ENCODE data around the gene BNIP3.
"Not testable (repeated sequence)": the region's sequence is repeated elsewhere in the genome, so short reads cannot be mapped to it uniquely, and the experiment has no call there.

The BNIP3 gene

DNA sequence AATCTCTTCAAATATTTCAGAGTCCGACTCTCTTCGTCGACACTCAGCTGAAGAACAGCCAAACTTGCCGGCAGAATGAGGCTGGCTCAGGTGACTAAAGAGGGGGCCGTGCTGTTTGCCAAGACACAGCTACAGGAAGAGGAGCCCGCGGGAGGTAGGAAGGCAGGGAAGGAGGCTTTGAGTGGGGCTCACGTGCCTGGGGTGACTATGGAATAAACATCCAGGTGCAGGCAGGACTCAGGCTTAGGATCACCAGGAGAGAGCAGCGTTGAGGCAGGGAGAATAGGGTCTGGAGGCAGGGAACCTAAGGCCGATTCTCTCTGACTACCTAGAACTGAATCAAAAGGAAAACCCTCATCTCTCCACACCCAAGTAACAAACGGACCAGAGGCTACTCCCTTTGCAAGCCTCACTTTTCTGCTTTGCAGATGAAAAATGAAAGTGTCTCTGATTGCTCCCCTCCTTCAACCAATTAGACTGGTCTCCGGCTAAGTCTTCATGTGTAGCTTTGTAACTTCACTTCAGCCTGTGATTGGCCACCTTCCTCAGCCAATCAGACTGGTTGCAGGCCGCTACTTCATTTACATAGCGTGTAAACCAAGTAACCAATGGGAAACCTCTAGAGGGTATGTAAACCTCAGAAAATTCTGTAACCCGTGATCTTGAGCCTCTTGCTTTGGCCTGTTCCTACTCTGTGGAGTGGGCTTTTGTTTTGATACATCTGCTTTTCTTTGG is 19.7 kb upstream of the BNIP3 start:
- DNase-seq = peak; percentile 81

DNA sequence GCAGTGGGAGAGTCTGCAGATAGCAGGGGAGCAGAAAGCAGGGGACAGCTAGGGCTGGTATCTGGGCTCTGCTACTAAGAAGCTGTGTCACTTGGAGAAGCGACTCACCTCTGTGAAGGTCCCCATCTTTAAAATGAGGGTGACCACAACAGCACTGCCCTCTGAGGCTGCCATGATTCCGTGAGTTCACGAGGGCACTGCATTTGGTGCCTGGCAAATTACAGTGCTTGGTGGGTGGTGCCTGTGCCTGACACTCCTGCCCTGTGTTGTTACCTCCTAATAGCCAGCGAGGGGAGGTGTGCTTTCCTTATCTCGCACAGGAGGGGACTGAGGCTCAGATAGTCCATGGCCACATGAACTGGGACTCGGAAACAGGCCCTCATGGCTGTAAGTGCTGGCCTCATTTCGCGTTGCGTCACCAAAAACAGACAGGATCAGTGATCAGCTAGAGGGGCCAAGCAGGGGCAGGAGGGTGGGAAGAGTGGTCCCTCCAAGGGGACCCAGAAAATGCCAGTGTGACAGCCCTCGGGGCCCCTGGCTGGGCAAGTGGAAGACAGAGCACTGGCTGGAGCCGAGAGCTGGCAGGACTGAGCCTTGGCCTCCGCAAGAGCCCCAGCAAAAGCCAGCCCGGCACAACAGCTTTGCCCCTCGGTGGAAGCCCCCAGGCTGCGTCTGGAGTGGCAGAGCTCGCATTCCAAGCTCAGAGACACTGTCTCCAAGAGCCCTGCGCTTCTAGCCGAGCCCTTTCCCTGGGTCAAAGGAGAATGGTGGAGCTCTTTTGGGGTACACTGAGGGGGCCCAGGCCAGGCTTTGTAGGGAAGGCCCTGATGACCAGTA is 17.3 kb upstream of the BNIP3 start:
- DNase-seq = no peak

DNA sequence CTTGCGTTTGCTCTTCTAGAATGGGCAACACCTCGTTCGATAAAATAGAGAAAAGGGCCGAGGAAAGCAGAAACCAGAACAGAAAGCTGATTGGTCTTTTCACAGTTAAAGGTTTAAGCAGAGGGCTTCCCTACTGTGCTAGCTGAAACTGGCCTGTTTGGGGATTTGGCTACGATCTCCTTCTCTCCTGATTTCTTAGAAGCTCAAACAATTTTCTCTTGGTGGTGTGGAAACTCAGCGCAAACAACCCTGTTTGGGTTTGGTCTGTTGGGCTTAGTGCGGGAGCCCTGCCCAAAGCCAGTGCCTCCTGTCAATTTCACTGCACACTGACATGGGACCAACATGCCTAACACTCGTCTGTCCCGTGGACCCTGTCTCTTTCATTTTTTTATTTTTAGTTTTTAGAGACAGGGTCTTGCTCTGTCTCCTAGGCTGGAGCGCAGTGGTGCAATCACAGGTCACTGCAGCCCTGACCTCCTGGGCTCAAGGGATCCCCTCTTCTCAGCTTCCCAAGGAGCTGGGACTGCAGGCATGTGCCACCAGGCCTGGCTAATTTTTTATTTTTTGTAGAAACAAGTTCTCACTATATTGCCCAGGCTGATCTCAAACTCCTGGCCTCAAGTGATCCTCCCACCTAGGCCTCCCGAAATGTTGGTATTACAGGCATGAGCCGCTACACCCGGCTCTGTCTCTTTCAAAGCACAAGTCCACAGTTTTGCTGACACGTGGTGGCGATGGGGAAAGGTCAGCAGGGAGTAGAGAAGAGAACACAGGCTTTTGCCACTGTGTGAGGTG is 16.5 kb upstream of the BNIP3 start:
- DNase-seq = no peak

DNA sequence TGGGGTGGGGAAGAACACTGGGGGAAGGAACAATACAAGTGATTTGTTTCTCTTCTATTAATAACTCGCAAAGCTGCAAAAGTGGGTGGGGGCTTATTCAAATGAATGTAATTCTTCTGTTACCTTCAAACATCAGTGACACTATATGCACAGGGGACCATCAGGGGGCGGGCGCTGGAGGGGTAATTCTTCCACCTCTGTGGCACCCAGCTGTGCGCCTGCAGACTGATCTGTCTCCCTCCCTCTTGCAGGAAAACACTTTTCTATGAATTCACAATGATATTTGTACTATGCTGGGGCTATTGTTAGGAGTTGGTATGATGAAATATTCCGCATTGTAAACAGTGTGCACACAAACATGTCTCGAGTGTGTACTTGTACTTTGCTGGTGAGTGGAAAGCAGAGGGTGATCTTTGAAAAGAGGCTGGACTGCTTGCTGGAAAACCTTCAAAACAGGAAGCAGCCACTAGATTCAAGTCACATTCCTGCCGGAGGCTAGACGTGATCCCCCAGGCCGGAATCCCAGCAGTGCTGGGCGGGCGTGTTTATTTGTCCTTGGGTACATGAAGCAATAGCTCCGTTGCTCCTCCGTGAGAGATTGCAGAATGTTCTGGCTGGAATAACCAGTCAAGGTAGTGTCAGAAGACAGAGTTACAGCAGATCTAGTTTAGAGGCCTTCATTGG is 15.8 kb upstream of the BNIP3 start:
- DNase-seq = peak; percentile 57

DNA sequence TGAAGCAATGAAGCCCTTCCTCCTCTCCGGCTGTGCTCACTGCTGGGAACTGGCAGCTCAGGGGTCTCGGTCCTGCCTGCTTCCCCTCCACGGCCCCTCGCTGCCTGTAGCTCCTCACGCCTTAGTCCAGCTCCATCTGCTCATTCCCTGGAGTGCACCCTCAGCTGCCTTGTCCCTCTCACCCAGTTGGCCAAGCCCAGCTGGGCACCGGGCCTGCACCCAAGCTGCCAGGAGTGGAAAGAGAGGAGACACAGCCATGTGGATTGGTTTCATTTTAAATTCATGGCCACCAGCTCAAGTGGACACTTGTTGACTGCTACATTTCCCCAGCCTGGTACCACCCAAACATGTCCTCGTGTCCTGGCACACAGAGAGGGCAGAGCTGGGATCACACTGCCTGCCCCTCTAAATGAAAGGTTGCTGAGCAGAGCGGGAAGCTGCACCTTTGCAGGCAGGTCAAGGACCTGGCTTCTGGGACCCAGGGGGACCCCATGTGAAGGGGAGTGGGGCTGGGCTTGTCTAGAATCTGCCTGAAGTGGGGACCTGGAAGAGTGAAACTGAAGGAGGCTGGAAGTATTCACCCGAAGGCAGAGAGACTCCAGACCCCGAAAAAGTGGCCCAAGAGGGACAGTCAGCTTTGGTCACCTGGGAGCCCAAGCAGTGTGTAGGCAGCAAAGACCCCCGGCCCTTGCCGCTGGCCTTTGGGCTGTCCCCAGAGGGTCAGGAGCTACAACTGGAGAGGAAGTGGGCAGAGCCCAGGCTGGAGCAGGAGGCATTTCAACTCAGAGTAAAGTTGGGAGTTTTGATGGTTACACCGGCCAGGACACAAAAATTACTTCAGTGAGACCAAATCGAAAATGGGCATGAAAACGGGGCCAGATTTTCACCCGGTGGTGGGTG is 15.0 kb upstream of the BNIP3 start:
- no peak for DNase-seq

DNA sequence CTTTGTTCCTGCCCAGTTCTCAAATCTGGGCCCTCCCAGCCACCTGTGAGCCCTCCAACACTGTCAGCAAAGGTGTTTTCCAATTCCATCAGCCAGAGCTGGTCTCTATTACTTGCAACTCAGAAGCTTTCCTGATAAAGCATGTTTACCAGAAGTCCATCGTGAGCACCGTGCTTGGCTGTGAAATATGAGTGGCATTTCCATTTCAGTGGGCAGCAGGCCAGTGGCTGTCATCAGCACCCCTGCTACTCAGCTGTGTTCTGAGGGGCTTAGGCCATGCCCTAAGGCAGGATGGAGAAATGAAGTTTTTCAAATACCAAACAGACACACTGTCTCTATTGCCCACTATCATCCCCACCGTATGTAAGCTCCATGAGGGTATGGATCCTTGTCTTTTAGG is 12.7 kb upstream of the BNIP3 start:
- no peak for DNase-seq

DNA sequence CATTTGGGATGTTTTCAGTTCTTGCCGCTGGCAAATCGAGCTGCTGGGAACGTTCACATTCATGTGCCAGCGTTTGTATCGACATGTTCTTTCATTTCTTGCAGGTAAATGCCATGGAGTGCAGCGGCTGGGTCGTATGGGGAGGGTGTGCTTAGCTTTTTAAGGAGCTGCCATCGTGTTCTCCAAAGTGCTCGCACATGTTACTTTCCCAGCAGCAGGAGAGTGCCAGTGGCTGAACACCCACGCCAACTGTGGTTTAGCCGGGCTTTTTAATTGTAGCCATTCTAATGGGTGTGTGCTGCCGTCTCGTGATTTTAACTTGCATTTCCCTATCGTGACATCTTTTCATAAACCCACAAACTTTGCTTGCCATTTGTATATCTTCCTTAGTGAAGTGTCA is 11.6 kb upstream of the BNIP3 start:
- DNase-seq = peak; percentile 7

DNA sequence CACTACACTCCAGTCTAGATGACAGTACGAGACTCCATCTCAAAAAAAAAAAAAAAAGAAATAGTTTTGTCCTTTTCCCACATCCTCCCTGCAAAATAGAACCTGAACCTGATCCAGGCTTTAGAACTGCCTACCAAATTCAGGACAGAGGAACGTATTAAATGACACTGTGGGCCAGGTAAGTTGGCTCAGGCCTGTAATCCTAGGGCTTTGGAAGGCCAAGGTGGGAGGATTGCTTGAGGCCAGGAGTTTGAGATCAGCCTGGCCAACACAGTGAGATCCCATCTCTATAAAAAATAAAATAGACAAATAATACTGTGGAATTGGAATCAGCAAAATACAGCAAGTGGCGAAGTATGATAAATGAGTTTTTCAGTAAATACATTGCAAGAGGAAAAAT is 10.0 kb upstream of the BNIP3 start:
- DNase-seq = no peak

DNA sequence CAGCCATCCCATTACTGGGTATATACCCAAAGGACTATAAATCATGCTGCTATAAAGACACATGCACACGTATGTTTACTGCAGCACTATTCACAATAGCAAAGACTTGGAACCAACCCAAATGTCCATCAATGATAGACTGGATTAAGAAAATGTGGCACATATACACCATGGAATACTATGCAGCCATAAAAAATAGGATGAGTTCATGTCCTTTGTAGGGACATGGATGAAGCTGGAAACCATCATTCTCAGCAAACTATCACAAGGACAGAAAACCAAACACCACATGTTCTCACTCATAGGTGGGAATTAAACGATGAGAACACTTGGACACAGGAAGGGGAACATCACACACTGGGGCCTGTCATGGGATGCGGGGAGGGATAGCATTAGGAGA is 6.1 kb upstream of the BNIP3 start:
- DNase-seq = not testable (repeated sequence)

DNA sequence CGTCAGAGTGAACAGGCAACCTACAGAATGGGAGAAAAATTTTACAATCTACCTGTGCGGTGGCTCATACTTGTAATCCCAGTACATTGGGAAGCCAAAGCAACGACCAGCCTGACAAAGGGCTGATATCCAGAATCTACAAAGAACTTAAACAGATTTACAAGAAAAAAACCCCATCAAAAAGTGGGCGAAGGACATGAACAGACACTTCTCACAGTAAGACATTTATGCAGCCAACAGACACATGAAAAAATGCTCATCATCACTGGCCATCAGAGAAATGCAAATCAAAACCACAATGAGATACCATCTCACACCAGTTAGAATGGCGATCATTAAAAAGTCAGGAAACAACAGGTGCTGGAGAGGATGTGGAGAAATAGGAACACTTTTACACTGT is 5.6 kb upstream of the BNIP3 start:
- DNase-seq = not testable (repeated sequence)

DNA sequence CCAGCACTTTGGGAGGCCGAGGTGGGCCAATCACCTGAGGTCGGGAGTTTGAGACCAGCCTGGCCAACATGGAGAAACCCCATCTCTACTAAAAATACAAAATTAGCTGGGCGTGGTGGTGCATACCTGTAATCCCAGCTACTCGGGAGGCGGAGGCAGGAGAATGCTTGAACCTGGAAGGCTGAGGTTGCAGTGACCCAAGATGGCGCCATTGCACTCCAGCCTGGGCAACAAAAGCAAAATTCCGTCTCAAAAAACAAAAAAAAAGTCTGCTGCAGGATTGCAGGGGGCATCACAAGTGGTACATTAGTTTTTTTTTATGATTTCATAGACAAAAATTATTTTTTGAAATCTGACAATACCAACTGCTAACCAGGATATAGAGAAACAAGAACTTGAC is 5.1 kb upstream of the BNIP3 start:
- DNase-seq = not testable (repeated sequence)

DNA sequence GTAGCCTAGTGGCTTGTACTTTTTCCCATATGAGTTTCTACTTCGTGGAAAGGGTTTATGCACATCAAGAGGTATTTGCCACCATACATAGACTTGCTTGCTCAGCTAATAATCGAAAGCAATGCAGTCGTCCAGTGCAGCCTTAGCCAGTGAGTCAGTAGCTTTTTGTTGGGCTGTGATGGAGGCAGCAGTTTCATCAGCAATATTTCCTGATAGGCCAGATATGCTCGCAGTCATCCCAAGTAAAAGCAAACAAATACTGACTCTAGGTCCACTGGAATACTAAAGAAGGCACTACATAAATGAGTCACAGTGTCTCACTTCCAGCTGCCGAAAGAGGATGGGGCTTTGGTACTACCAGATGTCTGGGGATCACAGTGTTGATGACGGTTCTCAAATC is 2.1 kb upstream of the BNIP3 start:
- no peak for DNase-seq

DNA sequence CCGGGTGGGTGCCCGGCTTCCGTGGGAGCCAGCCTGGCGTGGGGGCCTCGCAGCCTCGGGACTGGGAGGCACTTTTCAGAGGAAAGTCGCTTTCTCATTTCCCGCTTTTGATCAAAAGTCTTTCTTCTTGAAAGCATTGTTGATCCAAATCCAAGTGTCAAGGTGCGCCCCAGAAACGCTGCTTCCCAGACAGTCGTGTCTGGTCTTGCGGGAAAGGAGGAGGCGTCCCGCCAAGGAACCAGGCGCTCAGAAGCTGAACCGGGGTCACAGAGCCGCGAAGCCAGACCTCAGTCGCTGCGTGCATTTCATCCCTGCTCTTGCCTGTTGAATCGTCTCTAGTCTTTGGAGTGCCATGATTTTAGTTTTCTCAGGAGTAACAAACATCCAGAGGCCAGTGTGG is 1.1 kb upstream of the BNIP3 start:
- no peak for DNase-seq

DNA sequence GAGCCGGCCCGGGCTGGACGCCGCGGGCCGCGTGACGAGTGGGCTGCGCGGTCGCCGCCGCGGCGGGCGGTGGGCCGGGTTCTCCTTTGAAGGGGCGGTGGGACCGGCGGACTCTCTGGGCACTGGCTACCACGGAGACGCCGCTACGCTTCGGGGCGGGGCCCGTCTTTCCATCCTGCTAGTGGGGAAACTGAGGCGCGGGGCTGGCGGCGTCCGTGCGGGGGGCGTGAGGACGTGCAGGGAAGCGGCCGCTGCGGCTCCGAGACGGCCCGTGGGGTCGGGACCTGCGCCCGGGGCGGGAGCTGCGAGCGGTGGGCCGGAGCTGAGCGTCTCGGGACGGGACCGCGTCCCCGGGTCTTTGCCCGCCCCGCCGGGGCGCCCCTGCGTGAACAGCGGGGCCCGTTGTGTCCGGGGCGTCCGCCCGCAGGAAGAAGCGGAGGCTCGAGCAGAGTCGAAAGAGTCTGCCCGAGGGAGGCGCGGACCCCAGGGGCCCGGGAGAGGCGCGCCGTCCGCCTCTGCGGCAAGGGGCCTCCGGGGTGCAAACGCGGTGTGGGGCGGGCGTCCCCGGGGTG is 548 bp upstream of the BNIP3 start:
- peak; percentile 15 for DNase-seq

DNA sequence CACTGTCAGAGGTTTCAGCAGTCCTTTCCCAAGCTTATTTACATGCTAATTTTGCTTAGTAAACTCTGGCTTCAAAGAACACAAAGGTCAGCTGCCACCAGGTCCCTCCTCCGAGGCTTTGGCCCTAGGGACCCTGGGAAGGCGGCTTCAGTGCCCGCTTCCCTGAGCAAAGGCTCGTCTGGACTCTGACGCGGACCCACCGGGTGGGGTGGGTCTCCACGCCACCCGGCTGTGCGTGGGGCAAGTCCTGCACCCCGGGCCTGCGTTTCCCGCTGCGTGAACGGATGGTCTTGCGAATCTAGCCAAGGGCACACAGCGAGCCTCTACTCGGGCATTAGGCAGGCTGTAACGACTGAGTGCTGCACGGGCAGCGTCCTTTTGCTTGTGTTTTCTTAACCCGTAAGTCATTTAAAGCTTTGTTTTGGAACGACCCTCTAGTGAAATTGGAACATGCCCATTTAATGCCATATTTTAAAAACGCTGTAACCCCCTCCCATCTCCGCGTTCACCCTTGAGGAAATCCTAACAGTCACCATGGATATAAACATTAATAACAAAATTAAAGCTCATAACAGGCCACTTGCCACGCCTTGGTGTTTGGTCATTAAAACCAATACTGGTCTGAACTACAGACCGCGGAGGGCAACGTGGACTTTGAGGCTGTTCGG is 828 bp downstream of the BNIP3 start:
- peak; percentile 19 for DNase-seq

DNA sequence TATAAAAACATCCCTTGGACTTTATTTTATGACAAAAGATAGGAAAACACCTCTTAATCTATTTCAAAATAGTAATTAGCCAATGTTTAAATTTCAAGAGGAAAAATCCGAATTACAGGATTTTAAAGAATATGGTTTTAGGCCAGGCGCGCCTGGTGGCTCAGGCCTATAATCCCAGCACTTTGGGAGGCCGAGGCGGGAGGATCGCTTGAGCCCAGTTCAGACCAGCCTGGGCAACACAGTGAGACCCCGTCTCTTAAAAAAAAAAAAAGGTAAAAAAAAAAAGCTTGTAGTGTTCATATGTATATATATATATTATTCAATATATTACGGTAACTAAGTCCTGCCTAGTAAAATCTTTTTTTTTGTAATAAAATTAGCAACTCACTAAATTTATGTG is 1.4 kb downstream of the BNIP3 start:
- no peak for DNase-seq

DNA sequence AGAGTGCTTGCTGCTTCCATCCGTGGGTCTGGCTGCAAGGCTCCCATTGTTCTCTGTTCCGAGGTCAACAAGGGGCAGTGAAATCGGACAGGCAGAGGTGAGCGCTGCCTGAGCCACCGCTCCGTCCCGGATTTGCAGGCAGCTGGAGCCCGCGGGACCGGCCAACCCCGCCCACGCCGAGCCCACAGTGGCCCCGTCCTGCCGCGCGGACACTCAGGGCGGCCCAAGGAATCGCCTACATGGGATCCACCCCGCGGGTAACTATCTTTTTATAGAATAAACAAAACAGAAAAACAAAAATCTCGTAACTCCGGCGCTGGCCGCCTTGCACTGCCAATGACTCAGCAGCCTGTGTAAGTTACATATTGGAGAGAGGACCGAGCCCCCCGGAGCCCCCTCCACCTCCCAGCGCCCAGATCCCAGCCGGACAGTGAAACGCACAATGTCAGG is 1.9 kb downstream of the BNIP3 start:
- no peak for DNase-seq

DNA sequence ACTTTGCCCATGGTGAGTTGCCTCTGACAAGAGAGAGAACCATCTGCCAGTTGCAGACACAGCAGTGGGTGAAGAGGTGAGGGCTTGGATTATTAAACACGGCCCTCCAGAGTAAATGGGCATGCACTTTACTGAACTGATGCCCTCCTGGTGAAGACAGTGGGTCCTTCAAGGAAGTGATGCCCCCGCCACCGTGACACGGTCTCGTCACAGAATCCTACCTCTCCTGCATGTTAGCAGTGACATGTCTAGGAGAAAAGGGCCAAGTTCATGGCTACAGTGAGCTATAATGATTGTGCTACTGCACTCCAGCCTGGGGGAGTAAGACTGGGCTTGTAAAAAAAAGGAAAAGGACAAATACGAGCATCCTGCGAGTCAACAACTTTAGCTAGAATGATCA is 2.4 kb downstream of the BNIP3 start:
- no peak for DNase-seq

DNA sequence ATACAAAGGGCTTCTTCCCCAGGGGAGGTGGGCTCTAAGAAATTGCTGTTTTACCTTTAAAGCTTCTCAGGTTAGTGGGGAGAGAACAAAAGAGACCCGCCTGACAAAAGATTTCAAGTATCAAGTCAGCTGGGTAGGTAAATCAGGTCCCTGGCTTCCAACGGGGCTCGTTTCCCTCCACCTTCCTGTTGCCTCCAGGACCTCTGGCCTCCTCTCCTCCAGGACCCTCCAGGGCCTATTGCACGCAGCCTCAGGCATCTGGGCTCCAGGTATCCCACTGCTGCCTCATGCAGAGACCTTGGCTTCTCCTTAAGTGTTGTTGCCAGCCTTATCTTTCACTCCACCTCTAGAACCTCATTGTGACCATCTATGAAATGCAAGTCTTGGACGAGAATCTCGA is 2.9 kb downstream of the BNIP3 start:
- no peak for DNase-seq

DNA sequence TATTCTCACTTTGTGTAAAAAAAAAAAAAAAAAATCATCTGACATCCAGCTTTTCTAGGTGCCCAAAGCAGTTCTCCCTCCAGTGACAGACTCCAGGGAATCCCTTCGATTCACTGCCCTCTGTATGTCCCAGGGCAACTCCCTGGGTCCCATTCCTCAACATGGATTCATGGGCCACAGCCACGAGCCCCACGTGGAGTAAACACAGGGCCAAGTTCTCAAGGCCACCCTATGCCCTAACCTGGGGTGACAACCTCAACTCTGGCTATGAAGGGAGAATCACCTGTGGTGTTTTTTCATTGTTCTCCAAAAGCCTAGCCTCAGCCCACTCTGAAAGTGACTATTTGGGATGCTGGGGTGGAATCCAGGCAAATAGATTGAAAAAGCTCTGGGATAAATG is 3.4 kb downstream of the BNIP3 start:
- DNase-seq = no peak

Measured in NCI-H69 (cell line).